Aorta (tissue), 5 donors: ENCODE data around the gene RRP36. TPM values are rescaled to one million over a fixed set of nuclear protein-coding genes. Genes with fewer than 3 reads are reported as not detected.

Experiments used
- ATAC-seq: fragments of 200-7000 bp; cut with Tn5 transposase; one replicate; pipeline ENCODE4 v1.9.1; 2022; ENCODE audit warnings: moderate library complexity; ENCODE audit not compliant: low FRiP score
- DNase-seq, 2 donors: peaks; one replicate each; pipeline ENCODE4 v3.0.0-alpha.2; 2020
- H3K27ac ChIP-seq, 2 donors: one replicate each; pipeline ENCODE4 v1.5.1; 2013; ENCODE audit warnings: low read length in 2 of 2, mild to moderate bottlenecking in 2 of 2, moderate library complexity in 2 of 2, control low read depth in 1 of 2, inconsistent platforms in 1 of 2, low read depth in 1 of 2
- H3K27me3 ChIP-seq, 2 donors: one replicate each; pipeline ENCODE4 v1.6.1; 2013; ENCODE audit warnings: control low read depth in 1 of 2, low read length in 1 of 2, mild to moderate bottlenecking in 1 of 2, moderate library complexity in 1 of 2; ENCODE audit not compliant: insufficient read depth in 2 of 2, control insufficient read depth in 1 of 2
- H3K36me3 ChIP-seq, 2 donors: one replicate each; pipeline ENCODE4 v1.6.1; 2013; ENCODE audit warnings: control low read depth in 1 of 2, low read length in 1 of 2, mild to moderate bottlenecking in 1 of 2; ENCODE audit not compliant: insufficient read depth in 2 of 2, control insufficient read depth in 1 of 2
- H3K4me1 ChIP-seq, 2 donors: one replicate each; pipeline ENCODE4 v1.6.1; 2013; ENCODE audit warnings: low read length in 2 of 2, control low read depth in 1 of 2, mild to moderate bottlenecking in 1 of 2, moderate library complexity in 1 of 2; ENCODE audit not compliant: insufficient read depth in 2 of 2, control insufficient read depth in 1 of 2
- H3K4me3 ChIP-seq, 2 donors: one replicate each; pipeline ENCODE4 v1.5.1; 2013; ENCODE audit warnings: low read length in 2 of 2, control low read depth in 1 of 2, mild to moderate bottlenecking in 1 of 2
- H3K9me3 ChIP-seq: one replicate; pipeline ENCODE4 v1.6.1; 2013; ENCODE audit warnings: mild to moderate bottlenecking, low read length; ENCODE audit not compliant: control insufficient read depth
- WGBS, 2 donors: extraction: QIAGEN DNeasy Blood & Tissue Kit; methylation state at CpG; one replicate each; pipeline ENCODE4 v1.1.7; 2013; 5-methylcytosine and 5-hydroxymethylcytosine counted together
- intact Hi-C, 2 donors: fragments of 100-400 bp; cut with DNase I; formaldehyde crosslinking; loops; one replicate each; pipeline versions ENCODE4 v1.14.2 to v1.15.0; 2022
- polyA plus RNA-seq, 2 donors: library from polyadenylated mRNA; stranded (reverse); fragments of 200-250 nt; gene quantifications; one replicate each; pipeline ENCODE4 v1.2.3, GENCODE V29; 2013
- total RNA-seq, 2 donors: library from RNA; stranded (reverse); fragmentation: NEBNext Ultra II Directional; extraction: Animal tissue kit (Norgen Biotek cat#: 25700); gene quantifications; one replicate each; pipeline ENCODE4 v1.2.1, GENCODE V29; 2021
- donor health status: healthy with polysubstance abuse.
- donor health status: Bipolar disorder and iron deficiency.
- donor health status: DM: no; HTN: no; CAD: no.
- donor health status: DM: no; HTN: no; CAD: no.
- donor health status: DM: yes; HTN: yes; CAD: no.

Gene RRP36
- total and polyA plus RNA-seq, 4 donors: 29.6 to 41.1 (median 38.6) TPM

DNA sequence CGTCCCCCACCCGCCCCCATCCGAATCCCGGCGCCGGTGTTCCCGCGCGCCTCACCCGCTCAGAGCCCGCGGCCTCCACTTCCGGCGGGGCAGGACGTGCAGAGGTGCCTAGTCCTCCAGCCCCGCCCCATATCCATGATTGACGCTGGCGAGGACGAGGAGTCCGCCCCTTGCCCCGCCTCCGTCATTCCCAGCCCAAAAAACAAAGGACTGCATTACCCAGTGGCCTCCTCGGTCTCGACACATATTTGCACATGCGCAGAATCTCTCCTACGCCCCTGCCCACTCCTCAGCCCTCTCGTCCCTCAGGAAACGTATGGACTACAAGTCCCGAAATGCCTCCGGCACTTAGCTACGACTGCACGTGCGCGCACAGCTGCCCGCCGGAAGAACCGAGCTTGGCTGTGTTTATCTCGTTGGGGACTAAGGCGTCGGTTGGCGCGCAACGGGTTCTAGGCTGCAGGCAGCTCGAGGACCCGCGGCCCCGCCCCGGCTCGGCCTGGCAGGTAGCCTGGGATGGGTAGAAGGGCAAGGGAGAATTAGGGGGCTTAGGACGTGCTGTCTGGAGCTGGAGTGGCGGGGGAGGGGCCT, 7.5 kb upstream of the RRP36 start, which contains the start of the genes KLHDC3 and MEA1:
Gene KLHDC3, plus strand, starts transcription at position 407 of the 591 bp plus-strand sequence. CDS start 2,944 bp downstream, outside the sequence.
Gene MEA1, minus strand, starts transcription at position 104 of the 591 bp plus-strand sequence. CDS start 133 bp downstream, outside the sequence.
- Histone ChIP-seq H3K4me1 (no peaks in the 10 kb centered on the region), H3K9me3 (no peaks in the 10 kb centered on the region), H3K36me3 (peaks cover 0 to 3% of the 10 kb centered on the region in 2 donors), H3K27ac (peak within 1 kb of the TSS in 1 of 2 donors; percentile 31), H3K27me3 (no peaks in the 10 kb centered on the region), H3K4me3 (peak within 1 kb of the TSS; percentile 90 to 94)
- WGBS, 2 donors: 0% methylated on average over 51 of the region's 51 CpGs
- peak; percentile 99 to 100 for DNase-seq
- intact Hi-C loops: loop anchor here (1.0 to 5.0 kb wide), 4 partner anchors 37 to 85 kb away; partner anchors contain the start of genes CNPY3 (in 1 of the 2), CUL7 (in 1 of the 2) and PEX6 (in 1 of the 2)
- peak; percentile 97 for ATAC-seq

DNA sequence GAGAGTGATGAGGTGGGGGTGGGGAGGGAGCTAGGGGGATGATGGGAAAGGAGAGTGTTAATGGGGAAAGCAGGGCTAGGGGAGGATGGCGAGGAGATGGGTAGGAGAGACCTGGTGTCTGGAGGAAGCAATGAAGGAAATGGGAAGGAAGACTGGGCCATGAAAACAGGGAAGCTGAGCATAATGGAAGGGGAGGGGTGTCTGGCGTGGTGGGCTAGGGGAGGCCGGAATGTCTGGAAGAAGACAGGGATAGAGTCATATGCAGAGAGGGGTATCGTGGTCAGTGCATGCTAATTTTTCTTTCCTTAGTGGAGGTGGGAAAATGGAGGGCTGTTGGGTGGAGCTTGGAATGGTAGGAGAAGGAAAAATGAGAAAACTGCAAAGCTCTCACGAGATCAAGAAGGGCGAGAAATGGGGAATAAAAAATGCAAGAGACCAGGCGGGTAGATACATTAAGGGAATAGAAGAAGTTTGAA, 7.0 kb upstream of the RRP36 start:
- no peak overlapping the region for H3K27ac ChIP-seq
- ATAC-seq: no peak
- 0 to 1% methylated on average over 7 of the region's 7 CpGs for WGBS, 2 donors
- H3K4me3 ChIP-seq: peak overlapping the region; percentile 71 to 94
- no peak for DNase-seq
- peaks cover 0 to 3% of the 10 kb centered on the region in 2 donors for H3K36me3 ChIP-seq
- no peaks in the 10 kb centered on the region for H3K4me1 ChIP-seq
- intact Hi-C loops: loop anchor here (2.0 to 5.0 kb wide), 3 partner anchors 37 to 40 kb away; partner anchors contain the start of genes CUL7 (in 1 of the 2) and PEX6 (in 1 of the 2)
- H3K27me3 ChIP-seq: no peaks in the 10 kb centered on the region
- H3K9me3 ChIP-seq: no peaks in the 10 kb centered on the region

- H3K4me3 ChIP-seq: no peak overlapping the region
These were observed 5.1 kb upstream of the RRP36 start for GRCh38 chr6:43016176-43016942.

GRCh38 chr6:43016943-43017334, 4.5 kb upstream of the RRP36 start:
- intact Hi-C loops: no loop called here
- Histone ChIP-seq H3K4me3 (no peak overlapping the region), H3K4me1 (no peaks in the 10 kb centered on the region), H3K27ac (peak overlapping the region in 1 of 2 donors; percentile 25), H3K27me3 (no peaks in the 10 kb centered on the region), H3K36me3 (no peaks in the 10 kb centered on the region), H3K9me3 (no peaks in the 10 kb centered on the region)
- ATAC-seq: no peak
- 73 to 76% methylated on average over 12 of the region's 12 CpGs for WGBS, 2 donors
- DNase-seq: no peak

More at GRCh38 chr6:43016176-43016942, 5.1 kb upstream of the RRP36 start:
- intact Hi-C loops: no loop called here
- WGBS, 2 donors: 29 to 37% methylated on average over 7 of the region's 7 CpGs
- DNase-seq (no peak), ATAC-seq (no peak)
- Histone ChIP-seq H3K27me3 (no peaks in the 10 kb centered on the region), H3K4me1 (no peaks in the 10 kb centered on the region), H3K36me3 (peaks cover 0 to 1% of the 10 kb centered on the region in 2 donors), H3K27ac (peak overlapping the region in 1 of 2 donors; percentile 25), H3K9me3 (no peaks in the 10 kb centered on the region)

DNA sequence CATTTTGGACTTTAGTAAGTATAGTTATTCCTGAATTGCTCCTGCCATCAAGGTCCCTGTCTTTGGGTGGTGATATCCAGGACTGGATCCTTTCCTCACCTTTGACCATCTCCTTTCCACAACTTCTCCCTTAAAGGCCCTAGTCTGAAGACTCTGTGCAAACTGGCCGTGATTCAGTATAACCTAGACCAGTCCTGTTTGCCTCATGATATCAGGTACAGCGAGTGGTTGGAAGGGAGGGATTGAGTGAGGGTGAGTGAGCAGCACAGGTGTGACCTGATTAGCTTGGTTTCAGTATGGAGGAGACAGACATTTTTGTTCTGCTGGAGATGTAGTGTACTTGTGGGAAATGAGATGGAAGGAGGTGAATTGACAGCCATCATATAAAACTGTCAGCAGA, 2.3 kb upstream of the RRP36 start:
- Histone ChIP-seq H3K27ac (no peak overlapping the region), H3K36me3 (no peaks in the 10 kb centered on the region), H3K4me1 (no peaks in the 10 kb centered on the region)

GRCh38 chr6:43020052-43020705, 1.2 kb upstream of the RRP36 start:
- Histone ChIP-seq H3K4me1 (no peaks in the 10 kb centered on the region), H3K27me3 (no peaks in the 10 kb centered on the region), H3K4me3 (no peak overlapping the region), H3K36me3 (no peaks in the 10 kb centered on the region), H3K9me3 (no peaks in the 10 kb centered on the region), H3K27ac (peak overlapping the region in 1 of 2 donors; percentile 66)
- WGBS, 2 donors: 91 to 94% methylated on average over 3 of the region's 3 CpGs
- intact Hi-C loops: no loop called here
- ATAC-seq (no peak), DNase-seq (no peak)

More for the DNA sequence above, 2.3 kb upstream of the RRP36 start:
- no peaks in the 10 kb centered on the region for H3K27me3 ChIP-seq
- ATAC-seq (no peak), DNase-seq (no peak)
- no peak overlapping the region for H3K4me3 ChIP-seq
- intact Hi-C loops: no loop called here
- H3K9me3 ChIP-seq: no peaks in the 10 kb centered on the region
- WGBS, 2 donors: 83 to 89% methylated on average over 2 of the region's 2 CpGs

DNA sequence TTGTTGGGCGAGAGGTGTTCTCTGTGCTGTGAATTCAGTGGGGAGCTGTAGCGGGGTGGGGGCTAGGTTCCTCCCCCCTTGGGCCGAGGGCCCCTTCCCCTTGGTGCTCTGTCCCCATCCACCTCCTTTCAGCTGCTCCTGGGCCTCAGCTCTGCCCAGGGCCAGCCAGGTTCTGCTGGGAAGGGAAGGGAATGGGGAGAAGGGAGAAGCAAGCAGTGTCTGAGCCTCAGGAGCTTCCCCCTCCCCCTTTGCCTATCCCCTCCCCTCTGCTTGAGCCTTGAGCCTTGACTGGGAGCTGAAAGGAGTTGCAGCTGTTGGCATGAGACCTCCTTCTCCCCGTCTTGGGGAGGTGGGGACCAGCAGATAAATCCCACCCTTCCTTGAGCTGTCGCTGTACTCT, 576 bp upstream of the RRP36 start:
- intact Hi-C loops: no loop called here
- no peak for DNase-seq
- Histone ChIP-seq H3K36me3 (no peaks in the 10 kb centered on the region), H3K4me3 (no peak overlapping the region), H3K4me1 (no peaks in the 10 kb centered on the region), H3K27ac (peak overlapping the region in 1 of 2 donors; percentile 66), H3K9me3 (no peaks in the 10 kb centered on the region), H3K27me3 (no peaks in the 10 kb centered on the region)
- ATAC-seq: peak; percentile 4
- WGBS, 2 donors: 40 to 50% methylated on average over 5 of the region's 5 CpGs

DNA sequence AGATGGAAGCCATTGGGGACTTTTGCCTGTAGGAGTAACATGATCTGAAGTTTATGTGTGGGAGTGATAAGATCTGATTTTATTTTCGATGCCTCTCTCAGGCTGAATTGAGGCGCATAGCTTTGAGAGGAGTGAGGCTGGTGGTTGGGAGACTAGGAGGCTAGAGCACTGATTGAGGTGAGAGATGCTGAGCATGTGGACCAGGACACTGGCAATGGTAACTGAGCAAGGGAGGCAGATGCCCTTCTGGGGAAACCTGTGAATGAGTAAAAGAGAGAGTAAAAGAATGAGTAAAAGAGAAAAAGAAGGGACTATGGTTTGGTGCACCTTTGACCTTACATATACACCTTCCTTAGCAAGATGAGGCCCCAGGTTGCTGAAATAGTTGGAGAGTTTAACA, 3.0 kb downstream of the RRP36 start:
- DNase-seq (no peak), ATAC-seq (no peak)
- H3K4me1 ChIP-seq: no peaks in the 10 kb centered on the region
- no peaks in the 10 kb centered on the region for H3K9me3 ChIP-seq
- H3K27me3 ChIP-seq: no peaks in the 10 kb centered on the region
- intact Hi-C loops: no loop called here
- 90 to 93% methylated on average over 2 of the region's 2 CpGs for WGBS, 2 donors
- peaks cover 9 to 10% of the 10 kb centered on the region in 2 donors for H3K36me3 ChIP-seq
- H3K4me3 ChIP-seq: no peak overlapping the region
- H3K27ac ChIP-seq: no peak overlapping the region
